Measurements from ENCODE around the gene PHLDB1. TPM values are rescaled to one million over a fixed set of nuclear protein-coding genes. Genes with fewer than 3 reads are reported as not detected.
A peak's percentile ranks its signal among the peaks of the same experiment; 100 is the strongest.

Gene PHLDB1
- total RNA-seq, 4 donors from 2014 or later, result 299 to 365 (median 323) TPM

DNA sequence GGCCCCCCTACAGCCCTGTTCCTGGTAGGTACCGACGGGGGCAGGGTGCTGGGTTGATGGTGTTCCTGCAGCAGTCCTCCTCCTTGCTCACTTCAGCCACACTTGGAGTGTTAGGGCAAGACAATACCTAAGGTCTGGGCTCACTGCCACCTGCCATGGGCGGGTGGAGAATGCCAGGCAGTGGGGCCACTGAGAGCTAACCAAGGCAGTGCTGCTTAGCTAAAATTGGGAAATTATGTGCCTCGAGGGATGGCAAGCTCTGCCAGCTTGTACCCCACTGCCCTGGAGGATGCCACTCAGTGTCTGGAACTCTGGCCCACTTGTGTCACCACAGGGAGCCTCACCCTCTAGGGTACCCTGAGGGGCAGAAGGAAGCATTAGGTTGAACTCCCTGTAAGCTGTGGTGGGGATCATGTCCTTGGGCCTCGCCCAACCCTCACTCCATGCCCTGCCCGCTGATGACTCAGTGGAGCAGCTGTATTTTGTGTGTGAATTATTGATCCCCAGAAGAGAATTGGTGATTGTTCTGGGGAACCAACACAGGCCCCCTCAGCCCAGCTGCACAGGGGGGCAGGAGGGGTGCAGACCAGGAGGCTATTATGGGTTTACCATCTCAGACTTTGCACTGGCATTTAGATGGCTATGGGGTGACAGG, 17.7 kb downstream of the PHLDB1 start:
- peaks cover 0 to 64% (median 4%) of the 10 kb centered on the region in 3 donors for H3K36me3 ChIP-seq
- H3K27ac ChIP-seq, result peak overlapping the region in 2 of 4 donors; percentile 10 to 55
- H3K9me3 ChIP-seq, result no peaks in the 10 kb centered on the region
- no peak overlapping the region for H3K4me3 ChIP-seq
- no peak for DNase-seq (ENCODE audit: low spot score in 2 of 2)
- WGBS, 2 donors, result 62 to 89% methylated on average over 6 of the region's 6 CpGs
- H3K27me3 ChIP-seq, result no peaks in the 10 kb centered on the region
- H3K4me1 ChIP-seq, result peaks cover 0 to 66% (median 35%) of the 10 kb centered on the region in 4 donors
- TF ChIP-seq POLR2A (IDR thresholded peaks at IDR 0.05), result no peak

- Histone ChIP-seq H3K9me3 (no peaks in the 10 kb centered on the region), H3K27me3 (no peaks in the 10 kb centered on the region), H3K36me3 (peaks cover 0 to 72% (median 4%) of the 10 kb centered on the region in 3 donors), H3K4me3 (no peak overlapping the region), H3K27ac (peak overlapping the region in 2 of 4 donors; percentile 10 to 55), H3K4me1 (peaks cover 0 to 66% (median 27%) of the 10 kb centered on the region in 4 donors)
- DNase-seq (ENCODE audit: low spot score in 2 of 2), result no peak
- TF ChIP-seq EP300 (IDR thresholded peaks at IDR 0.05) (no peak), CTCF (IDR thresholded peaks at IDR 0.05) (no peak), POLR2A (IDR thresholded peaks at IDR 0.05) (no peak)
- WGBS, 2 donors, result 76 to 79% methylated on average over 2 of the region's 2 CpGs
Measured at GRCh38 chr11:118625976-118626375, 18.6 kb downstream of the PHLDB1 start.

- Histone ChIP-seq H3K36me3 (peaks cover 0 to 88% (median 4%) of the 10 kb centered on the region in 3 donors), H3K9me3 (no peaks in the 10 kb centered on the region), H3K27me3 (no peaks in the 10 kb centered on the region), H3K4me1 (peaks cover 0 to 66% (median 14%) of the 10 kb centered on the region in 4 donors), H3K27ac (peak overlapping the region in 1 of 4 donors; percentile 88), H3K4me3 (no peak overlapping the region)
- no peak for DNase-seq (ENCODE audit: low spot score in 2 of 2)
- TF ChIP-seq EP300 (IDR thresholded peaks at IDR 0.05), result no peak
- TF ChIP-seq CTCF (IDR thresholded peaks at IDR 0.05), result no peak
- TF ChIP-seq POLR2A (IDR thresholded peaks at IDR 0.05), result no peak
- 80 to 83% methylated on average over 7 to 8 of the region's 10 CpGs for WGBS, 2 donors
Measured at GRCh38 chr11:118627566-118627965, 20.2 kb downstream of the PHLDB1 start.

DNA sequence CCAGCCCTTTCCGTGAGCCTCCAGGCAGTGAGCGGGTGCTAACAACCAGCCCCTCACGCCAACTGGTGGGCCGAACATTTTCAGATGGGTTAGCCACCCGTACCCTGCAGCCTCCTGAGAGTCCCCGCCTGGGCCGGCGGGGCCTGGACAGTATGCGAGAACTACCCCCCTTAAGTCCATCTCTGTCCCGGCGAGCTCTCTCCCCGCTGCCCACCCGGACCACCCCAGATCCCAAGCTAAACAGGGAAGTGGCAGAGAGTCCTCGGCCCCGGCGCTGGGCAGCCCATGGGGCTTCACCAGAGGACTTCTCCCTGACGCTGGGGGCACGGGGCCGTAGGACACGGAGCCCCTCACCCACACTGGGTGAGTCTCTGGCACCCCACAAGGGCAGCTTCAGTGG, 20.6 kb downstream of the PHLDB1 start:
- H3K27ac ChIP-seq, result peak overlapping the region in 2 of 4 donors; percentile 71 to 88
- peaks cover 0 to 66% (median 13%) of the 10 kb centered on the region in 4 donors for H3K4me1 ChIP-seq
- TF ChIP-seq EP300 (IDR thresholded peaks at IDR 0.05), result no peak
- TF ChIP-seq CTCF (IDR thresholded peaks at IDR 0.05), result no peak
- TF ChIP-seq POLR2A (IDR thresholded peaks at IDR 0.05), result no peak
- DNase-seq (ENCODE audit: low spot score in 2 of 2), result no peak
- no peak overlapping the region for H3K4me3 ChIP-seq
- H3K36me3 ChIP-seq, result peaks cover 0 to 90% (median 4%) of the 10 kb centered on the region in 3 donors
- no peaks in the 10 kb centered on the region for H3K27me3 ChIP-seq
- WGBS, 2 donors, result 90 to 93% methylated on average over 9 of the region's 20 CpGs
- H3K9me3 ChIP-seq, result no peaks in the 10 kb centered on the region

DNA sequence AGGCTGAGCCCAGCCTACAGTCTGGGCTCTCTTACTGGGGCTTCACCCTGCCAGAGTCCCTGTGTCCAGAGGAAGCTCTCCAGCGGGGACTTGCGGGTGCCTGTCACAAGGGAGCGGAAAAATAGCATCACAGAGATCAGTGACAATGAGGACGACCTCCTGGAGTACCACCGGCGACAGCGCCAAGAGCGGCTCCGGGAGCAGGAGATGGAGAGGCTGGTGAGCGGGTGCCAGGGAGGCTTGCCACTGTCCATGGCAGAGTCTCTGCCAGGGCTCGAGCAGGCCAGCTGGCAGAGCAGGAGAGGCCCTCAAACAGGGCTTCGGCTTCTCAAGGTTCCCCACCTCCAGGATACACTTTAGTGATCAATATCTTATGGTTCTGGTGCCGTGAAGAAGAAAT, 21.0 kb downstream of the PHLDB1 start:
- Histone ChIP-seq H3K36me3 (peaks cover 0 to 90% (median 4%) of the 10 kb centered on the region in 3 donors), H3K27ac (peak overlapping the region in 2 of 4 donors; percentile 71 to 88), H3K9me3 (no peaks in the 10 kb centered on the region), H3K4me3 (no peak overlapping the region), H3K27me3 (no peaks in the 10 kb centered on the region), H3K4me1 (peaks cover 0 to 66% (median 13%) of the 10 kb centered on the region in 4 donors)
- WGBS, 2 donors, result 76 to 82% methylated on average over 13 of the region's 13 CpGs
- TF ChIP-seq POLR2A (IDR thresholded peaks at IDR 0.05) (no peak), CTCF (IDR thresholded peaks at IDR 0.05) (no peak), EP300 (IDR thresholded peaks at IDR 0.05) (no peak)
- no peak for DNase-seq (ENCODE audit: low spot score in 2 of 2)
